ENCODE measurements around the gene RAI2.
A peak's percentile ranks its signal among the peaks of the same experiment; 100 is the strongest.
"Not testable (repeated sequence)": the region's sequence is repeated elsewhere in the genome, so short reads cannot be mapped to it uniquely, and the experiment has no call there.

Gene RAI2

GRCh38 chrX:17826609-17827496 is 34.2 kb downstream of the RAI2 start:
- DNase-seq, result no peak

GRCh38 chrX:17824980-17825379 is 36.1 kb downstream of the RAI2 start:
- DNase-seq, result no peak

- DNase-seq, result no peak
These were observed 38.7 kb downstream of the RAI2 start for GRCh38 chrX:17822351-17822750.

GRCh38 chrX:17820100-17820499 is 41.0 kb downstream of the RAI2 start:
- DNase-seq, result no peak

GRCh38 chrX:17818726-17819125 is 42.4 kb downstream of the RAI2 start:
- no peak for DNase-seq

GRCh38 chrX:17817251-17817650 is 43.8 kb downstream of the RAI2 start:
- DNase-seq, result no peak

- DNase-seq, result no peak
These were observed 46.5 kb downstream of the RAI2 start for GRCh38 chrX:17814557-17814956.

- no peak for DNase-seq
These were observed 47.0 kb downstream of the RAI2 start for GRCh38 chrX:17814059-17814458.

- no peak for DNase-seq
These were observed 47.8 kb downstream of the RAI2 start for GRCh38 chrX:17813277-17813676.

- no peak for DNase-seq
These were observed 48.3 kb downstream of the RAI2 start for GRCh38 chrX:17812763-17813162.

- no peak for DNase-seq
These were observed 51.1 kb downstream of the RAI2 start for GRCh38 chrX:17809984-17810383.

GRCh38 chrX:17809273-17809672 is 51.8 kb downstream of the RAI2 start:
- no peak for DNase-seq

GRCh38 chrX:17805120-17805519 is 56.0 kb downstream of the RAI2 start:
- no peak for DNase-seq

GRCh38 chrX:17803449-17803848 is 57.6 kb downstream of the RAI2 start:
- DNase-seq, result no peak

GRCh38 chrX:17802756-17803155 is 58.3 kb downstream of the RAI2 start:
- DNase-seq, result no peak

- DNase-seq, result no peak
These were observed 59.7 kb downstream of the RAI2 start for GRCh38 chrX:17801431-17801830.

GRCh38 chrX:17798921-17799320 is 62.2 kb downstream of the RAI2 start:
- no peak for DNase-seq

GRCh38 chrX:17792826-17793225 is 68.3 kb downstream of the RAI2 start:
- no peak for DNase-seq

- DNase-seq, result no peak
These were observed 72.0 kb downstream of the RAI2 start for GRCh38 chrX:17788956-17789562.

- DNase-seq, result peak; percentile 40
These were observed 72.7 kb downstream of the RAI2 start for GRCh38 chrX:17788439-17788838.

- DNase-seq, result no peak
These were observed 73.5 kb downstream of the RAI2 start for GRCh38 chrX:17787557-17787956.

GRCh38 chrX:17786554-17787347 is 74.3 kb downstream of the RAI2 start:
- DNase-seq, result not testable (repeated sequence)

GRCh38 chrX:17779434-17779833 is 81.7 kb downstream of the RAI2 start:
- no peak for DNase-seq

GRCh38 chrX:17778997-17779396 is 82.1 kb downstream of the RAI2 start:
- no peak for DNase-seq

Data from activated CD4-positive, alpha-beta T cell treated with anti-CD3 and anti-CD28 coated beads for 48 hours (primary cell).